H1 (cell line): Measurements from ENCODE around the gene NTMT1. TPM values are rescaled to one million over a fixed set of nuclear protein-coding genes. Genes with fewer than 3 reads are reported as not detected.

ENCODE experiments used
- polyA plus RNA-seq, 7 experiments: library from polyadenylated mRNA; depleted of rRNA in 3 of 7; stranded (reverse) in 5 of 7; unstranded in 2 of 7; fragments of >200 nt in 5 of 7; fragments of 200-250 nt in 2 of 7; gene quantifications; 1 replicate in 5 of 7; 2 replicates in 1 of 7; 4 replicates in 1 of 7; pipeline versions ENCODE4 v1.2.1 to v1.2.3, GENCODE V29; 2011 to 2013; ENCODE audit warnings: missing spikeins in 2 of 7, mixed read lengths in 2 of 7
- total RNA-seq: library from RNA; stranded (reverse); fragmentation: NEBNext Ultra II Directional; extraction: Animal tissue kit (Norgen Biotek cat#: 25700); gene quantifications from 2 replicates; pipeline ENCODE4 v1.2.1, GENCODE V29; 2021
- TF ChIP-seq, protein P1 (sequence below): IDR thresholded peaks from 2 replicates; pipeline ENCODE4 v1.6.1; 2011; ENCODE audit warnings: low read length, improper control_type of control experiment

The NTMT1 gene
- total and polyA plus RNA-seq, 2 of the 8 experiments (the other 6 are each of a cell fraction or from before 2014, with no cell fraction given): 66.8 to 70.2 TPM

GRCh38 chr9:129594632-129595031 is 31.3 kb upstream of the NTMT1 start (continued):
- TF ChIP-seq, protein P1, sequence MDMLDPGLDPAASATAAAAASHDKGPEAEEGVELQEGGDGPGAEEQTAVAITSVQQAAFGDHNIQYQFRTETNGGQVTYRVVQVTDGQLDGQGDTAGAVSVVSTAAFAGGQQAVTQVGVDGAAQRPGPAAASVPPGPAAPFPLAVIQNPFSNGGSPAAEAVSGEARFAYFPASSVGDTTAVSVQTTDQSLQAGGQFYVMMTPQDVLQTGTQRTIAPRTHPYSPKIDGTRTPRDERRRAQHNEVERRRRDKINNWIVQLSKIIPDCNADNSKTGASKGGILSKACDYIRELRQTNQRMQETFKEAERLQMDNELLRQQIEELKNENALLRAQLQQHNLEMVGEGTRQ: no peak
